ENCODE measurements around the gene MROH7.

GRCh38 chr1:54595956-54596498 is 45.6 kb upstream of the MROH7 start:
- TF ChIP-seq CTCF (conservative IDR thresholded peaks at IDR 0.05; ENCODE audit: low read depth, low read length) (no peak), EZH2 (IDR thresholded peaks at IDR 0.05; ENCODE audit: borderline replicate concordance, low read depth, low read length, poor library complexity, severe bottlenecking) (no peak)

Measured in A673 (cell line).